NK-92 treated with Interleukin-12 subunit alpha and Interleukin-12 subunit beta, amount 100 ng/mL, for 24 hours (cell line): ENCODE results near the gene SLC6A6.
"Not testable (repeated sequence)": the region's sequence is repeated elsewhere in the genome, so short reads cannot be mapped to it uniquely, and the experiment has no call there.

Source experiments
- DNase-seq: peaks from one replicate; lab custom pipeline; 2025; lab: John Stamatoyannopoulos, UW

SLC6A6 gene

DNA sequence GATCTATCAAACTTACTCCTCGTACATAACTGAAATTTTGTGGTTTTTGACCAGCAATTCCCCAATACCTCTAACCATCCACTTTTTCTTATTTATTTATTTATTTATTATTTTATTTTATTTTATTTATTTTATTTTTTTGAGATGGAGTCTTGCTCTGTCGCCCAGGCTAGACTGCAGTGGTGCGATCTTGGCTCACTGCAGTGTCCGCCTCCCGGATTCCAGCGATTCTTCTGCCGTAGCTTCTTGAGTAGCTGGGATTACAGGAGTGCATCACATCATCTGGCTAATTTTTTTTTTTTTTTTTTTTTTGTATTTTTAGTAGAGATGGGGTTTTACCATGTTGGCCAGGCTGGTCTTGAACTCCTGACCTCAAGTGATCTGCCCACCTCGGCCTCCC is 35.3 kb downstream of the SLC6A6 start:
- DNase-seq = not testable (repeated sequence)

DNA sequence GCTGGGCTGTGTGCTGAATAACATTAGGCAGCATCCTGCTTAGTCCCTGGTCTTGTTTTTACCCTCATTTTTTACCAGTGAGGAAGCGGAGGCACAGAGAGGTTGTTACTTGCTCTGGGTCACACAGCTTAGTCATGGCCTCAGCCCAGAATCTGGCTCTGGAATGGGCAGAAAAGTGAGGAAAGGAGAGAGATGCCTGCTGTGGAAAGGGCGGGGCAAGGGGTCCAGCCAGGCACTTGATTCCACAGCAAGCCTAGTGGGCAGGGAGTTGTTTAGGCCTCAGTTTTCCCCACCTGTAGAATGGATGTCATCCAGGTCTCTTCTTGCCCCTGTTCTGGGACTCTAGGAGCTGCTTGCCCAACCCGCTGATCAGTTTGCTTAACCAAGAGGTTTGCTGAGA is 35.9 kb downstream of the SLC6A6 start:
- DNase-seq = no peak

DNA sequence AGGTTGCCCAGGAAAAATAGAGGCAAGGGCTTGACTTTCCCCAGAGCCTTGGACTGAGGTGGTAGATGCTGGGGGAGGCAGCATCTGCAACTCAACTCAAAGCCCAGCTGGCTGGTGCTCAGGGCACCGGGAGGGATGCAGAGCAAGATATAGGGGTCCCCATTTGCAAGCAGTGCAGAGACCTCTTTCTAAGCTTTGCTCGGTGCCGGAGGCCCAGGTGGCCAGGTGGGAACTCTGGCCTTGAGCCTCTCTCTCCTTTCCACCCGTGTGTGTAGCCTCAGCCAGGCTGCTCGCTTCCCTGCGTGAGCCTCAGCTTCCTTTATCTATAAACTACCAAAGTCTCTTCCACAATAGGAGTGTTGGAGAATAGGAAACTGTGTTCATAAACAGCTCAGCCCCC is 36.5 kb downstream of the SLC6A6 start:
- no peak for DNase-seq

DNA sequence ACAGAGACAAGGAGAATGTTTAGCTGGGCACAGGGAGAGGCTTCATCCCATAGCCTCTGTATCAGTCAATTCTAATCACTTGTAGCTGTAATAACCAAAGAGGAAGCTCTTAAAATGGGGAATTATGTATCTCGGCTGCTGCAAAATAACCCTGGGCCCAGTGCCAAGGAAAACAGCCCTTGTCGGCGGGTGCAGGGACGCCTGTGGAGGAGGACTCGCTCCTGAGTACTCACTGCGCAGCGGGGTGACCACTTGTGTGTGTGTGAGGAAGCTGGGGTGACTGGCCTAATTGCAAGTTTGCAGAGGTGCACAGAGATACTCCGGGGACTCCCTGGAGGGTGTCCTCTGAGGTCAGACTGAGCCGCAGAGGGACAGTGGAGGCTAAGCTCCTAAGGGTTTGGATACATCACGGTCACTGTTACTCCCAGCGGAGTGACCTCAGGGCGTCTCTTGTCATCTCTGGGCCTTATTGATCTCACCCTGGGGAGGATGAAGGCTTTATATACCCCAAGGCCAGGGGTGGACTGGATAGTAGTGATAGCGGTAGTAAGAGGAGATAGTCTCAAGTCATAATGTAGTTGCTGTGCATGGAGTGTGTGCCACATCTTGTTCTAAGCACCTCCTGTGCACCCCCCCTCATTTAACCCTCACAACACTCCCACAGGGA is 37.2 kb downstream of the SLC6A6 start:
- DNase-seq = no peak

DNA sequence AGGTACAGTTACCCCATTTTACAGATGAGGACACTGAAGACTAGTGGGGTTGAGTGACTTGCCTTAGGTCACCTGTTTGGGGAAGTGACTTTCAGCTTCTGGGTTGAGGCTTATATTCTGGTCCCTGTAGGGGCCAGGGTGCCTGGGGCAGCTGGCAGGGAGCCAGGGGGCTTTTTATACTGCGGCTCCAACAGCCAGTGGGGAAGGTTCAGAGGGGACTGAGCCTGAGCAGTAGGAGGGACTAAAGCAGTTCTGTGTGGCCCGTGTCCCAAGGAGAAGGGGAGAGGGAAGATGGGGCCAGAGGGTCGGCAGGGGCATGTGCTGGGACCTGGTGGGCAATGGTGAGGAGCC is 37.7 kb downstream of the SLC6A6 start:
- no peak for DNase-seq

DNA sequence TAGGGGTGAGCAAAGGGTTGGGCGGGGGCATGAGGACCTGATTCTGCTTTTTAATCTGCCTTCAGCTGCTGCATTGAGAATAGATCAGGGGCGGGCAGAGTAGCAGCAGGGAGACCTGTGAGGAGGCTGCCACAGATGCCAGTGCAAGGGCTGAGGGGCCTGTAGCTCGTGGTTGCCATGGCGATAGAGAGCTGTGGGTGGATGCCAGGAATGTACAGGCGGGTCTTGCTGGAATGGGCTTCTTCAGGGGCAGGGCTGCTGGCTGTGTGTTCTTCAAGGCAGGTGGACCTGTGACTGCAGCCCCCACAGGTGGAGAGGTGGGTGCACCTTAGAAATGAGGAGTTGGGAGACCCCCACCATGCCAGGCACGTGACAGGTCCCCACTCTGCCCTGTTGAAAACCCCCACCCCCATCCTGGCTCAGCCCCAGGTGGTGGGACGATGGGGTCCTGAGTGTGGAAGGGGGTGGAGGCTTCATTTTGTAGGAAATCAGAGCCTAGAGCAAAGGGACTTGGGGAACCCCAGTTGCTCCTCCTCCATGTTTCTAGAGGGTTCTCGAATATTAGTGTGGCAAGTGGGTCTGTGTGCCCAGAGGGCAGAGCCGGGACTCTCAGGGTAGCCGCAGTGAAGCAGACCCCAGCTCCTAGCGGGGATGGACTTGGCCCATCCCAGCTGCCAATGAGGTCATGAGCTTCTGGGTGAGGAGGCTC is 38.3 kb downstream of the SLC6A6 start:
- no peak for DNase-seq

DNA sequence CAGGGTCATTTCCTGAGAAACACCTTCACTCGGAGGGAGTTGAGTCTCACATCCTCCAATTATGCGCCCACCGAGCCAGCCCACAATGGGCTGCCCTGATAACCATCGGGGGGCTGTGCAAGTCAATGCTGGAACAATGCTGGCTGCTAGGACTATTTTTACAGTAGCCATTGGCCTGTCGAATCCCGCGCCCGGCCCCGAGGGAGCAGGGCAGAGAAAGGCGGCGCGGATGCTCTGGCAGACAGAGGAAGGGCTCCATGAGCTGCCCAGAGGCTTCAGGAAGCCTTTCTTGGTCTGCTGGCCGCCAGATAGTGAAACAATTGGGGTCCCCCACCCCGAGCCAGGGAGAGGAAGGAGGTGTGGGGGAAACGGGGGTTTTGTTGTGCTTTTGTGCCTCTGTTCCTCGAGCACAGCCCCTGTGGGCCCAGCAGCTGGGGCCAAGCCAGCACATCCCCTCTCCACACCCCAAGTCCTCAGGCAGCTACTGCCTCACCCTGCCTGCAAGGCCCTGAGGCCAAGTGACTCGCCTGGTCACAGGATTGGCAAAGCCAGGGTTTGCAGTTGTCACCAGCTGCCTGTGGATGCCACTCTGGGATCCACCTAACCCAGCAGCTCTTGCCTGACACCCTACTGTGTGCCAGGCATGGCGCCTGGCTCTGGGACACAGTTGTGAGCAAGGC is 39.0 kb downstream of the SLC6A6 start:
- DNase-seq = no peak

DNA sequence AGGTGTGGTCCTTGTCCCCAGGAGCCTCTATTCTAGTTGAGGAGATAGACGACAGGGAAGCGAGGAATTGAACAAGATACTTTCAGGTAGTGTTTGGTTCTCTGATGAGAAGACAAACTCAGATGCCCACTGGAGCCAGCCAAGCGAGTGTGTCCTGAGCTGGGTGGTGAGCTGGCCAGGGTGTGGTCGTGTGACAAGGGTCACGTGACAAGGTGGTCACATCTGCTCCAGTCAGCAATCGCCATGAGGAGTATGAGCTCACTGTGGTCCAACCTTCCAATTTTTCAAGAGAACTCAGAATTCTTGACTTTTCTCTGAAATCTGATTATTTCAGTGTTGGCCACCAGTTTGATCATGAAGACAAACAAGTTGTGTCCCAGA is 39.5 kb downstream of the SLC6A6 start:
- no peak for DNase-seq

DNA sequence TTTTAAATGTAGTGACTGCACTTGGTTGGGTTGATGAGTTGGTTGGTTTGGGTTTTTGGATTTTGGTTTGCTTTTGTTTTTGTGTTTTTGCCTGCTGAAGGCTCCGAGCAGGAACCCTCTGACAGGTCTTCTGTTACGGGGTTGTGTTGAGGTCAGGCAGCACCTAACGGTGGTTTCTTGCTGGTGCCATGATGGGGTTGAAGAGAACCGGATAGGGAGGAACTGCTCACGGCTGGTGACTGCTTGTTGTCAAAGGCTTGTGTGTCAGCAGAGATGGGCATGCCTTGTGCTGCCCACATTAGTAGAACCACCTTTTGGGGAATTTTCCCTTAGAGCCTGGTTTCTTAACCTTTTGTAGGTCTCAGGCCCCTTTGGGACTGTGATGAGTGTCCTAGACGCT is 42.0 kb downstream of the SLC6A6 start:
- no peak for DNase-seq

DNA sequence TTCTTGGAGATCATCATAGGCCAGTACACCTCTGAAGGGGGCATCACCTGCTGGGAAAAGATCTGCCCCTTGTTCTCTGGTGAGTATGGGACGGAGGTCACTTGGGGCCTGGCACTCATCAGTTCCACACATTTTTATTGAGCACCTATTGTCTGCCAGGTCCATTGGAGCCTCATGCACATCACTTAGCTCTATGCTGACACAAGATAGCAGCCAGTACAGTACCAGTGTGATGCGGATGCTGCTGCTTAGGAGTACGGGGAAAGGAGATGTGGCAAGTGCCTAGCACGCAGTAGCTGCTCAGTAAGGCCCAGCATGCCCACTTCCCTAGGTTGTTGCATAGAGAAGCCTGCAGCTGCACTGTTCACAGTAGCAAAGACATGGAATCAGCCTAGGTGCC is 43.4 kb downstream of the SLC6A6 start:
- no peak for DNase-seq

DNA sequence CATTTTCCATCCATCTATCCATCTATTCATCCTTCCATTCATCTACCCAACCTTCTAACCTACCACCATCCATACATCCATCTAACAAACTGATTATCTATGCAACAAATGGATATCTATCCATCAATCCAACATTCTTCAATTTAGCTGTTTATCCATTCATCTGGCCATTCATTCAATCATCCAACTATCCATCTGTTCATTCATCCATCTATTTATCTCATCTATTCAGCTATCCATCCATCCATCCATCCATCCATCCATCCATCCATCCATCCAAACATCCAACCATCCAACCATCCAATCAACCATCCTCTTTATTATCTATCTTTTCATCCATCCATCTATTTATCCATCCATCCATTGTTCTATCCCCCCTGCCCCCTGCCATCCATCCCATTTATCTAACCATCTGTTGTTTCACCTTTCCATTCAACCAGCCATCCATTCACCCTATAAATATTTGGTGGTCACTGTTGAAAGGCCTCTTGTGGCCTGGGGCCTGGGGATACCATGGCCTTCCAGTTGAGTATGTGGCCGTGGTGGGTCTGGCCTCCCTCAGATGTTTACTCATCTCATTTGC is 44.7 kb downstream of the SLC6A6 start:
- DNase-seq = no peak

DNA sequence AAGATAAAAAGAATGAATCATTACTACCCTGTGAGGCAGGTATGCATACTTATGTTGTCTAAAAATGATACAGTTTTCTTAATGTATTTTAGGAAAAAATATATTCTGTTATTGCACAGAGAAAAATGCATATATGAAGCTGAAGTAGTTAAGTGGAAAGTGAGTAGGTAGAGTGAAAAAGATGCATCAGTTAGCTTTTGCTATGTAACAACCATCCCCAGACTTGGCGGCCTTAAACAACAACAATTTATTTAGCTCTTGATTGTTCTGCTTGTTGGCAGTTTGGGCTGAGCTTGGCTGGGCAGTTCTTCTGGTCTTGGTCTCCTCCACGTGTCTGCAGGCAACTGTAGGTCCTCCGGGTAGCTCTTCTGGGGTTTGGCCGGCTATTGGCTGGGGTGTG is 45.7 kb downstream of the SLC6A6 start:
- DNase-seq = no peak

DNA sequence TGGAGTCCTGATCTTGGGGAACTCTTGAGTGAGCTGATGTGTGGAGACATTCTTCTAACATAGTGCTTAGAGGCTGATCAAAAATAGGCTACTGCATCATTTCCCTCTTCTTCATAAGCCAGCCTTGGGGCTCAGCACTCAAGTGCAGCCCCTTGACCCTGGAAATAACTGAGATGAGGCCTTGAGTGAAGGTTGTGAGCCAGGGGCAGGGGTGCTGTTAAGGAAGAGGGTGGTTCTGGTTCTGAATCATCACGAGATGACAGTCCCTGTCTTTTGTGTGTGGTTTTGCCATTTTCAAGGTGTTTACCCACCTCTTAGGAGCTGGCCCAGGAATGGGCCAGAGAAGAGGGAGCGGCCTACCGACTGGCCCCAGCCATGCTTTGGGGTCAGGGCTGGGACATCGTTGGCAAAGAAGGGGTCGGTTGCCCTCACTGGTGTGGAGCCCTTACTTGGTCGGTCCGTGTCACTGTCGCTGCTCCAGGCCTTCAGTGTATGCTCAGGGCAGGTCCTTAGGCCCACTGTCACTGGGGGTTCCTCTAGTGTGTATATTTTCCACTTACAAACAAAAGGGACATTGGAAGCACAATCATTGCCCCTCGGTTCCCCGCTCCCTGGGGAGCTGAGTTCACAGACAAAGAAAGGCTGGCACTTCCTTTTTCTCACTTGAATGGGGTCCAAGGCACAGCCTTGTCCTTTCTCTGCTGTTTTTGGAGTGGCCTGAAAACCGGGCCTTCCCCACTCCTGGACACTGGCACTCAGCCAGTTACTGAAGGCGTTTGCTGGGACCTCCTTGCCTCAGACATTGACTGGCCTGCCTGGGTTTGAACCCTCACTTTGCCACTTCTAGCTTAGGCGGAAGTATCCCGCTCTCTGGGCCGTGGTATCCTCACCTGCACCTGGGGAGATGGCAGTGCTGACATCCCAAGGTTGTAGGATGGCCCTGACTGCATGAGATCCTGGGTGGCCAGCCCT is 46.6 kb downstream of the SLC6A6 start:
- no peak for DNase-seq

DNA sequence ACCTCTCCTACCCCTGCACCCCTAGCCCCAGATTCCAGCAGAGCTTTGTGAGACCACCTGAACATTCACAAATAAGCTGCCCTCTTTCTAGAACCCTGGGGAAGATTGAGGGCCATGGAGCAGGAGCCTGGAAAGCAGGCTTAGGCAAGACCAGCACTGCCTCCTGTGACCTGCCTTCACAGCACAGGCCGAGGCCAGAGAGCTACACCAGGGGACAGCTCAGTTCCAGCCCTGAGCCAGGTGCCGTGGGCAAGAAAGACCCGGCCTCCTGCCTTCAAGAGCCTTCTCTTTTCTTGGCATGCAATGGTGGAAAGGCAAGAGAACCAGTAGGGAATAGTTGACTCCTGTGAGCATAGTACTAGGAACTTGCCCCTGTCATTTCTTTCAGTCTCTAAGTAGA is 48.1 kb downstream of the SLC6A6 start:
- DNase-seq = no peak

DNA sequence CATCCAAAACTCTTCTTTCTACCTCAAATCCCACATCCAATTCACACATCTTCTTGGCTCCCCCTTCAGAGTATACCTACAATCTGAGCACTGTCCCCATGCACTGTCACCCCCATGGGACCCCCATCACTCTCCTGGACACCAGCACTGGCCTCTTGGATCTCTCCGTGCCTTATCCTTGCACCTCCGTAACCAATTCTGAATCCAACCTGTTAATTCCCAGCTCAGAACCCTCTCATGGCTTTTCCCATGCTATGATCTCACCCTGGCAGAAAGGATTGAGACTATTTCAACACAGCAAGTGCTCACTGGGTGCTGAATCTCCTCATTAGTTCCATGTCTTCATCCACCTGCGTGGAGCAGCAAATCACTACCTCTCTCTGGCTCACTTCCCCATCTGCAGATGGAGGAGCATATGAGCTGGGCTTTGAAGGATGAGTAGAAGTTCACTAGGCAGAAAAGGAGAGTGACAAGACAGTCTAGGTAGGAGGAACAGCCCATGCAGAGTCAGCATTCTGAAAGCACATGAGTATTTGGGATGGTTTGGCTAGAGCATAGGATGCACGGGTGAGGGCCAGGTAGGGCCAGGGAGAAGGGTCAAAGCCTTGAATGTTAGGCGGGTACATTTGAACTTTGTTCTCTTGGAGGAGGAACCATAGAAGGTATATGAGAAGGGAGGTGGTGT is 48.7 kb downstream of the SLC6A6 start:
- DNase-seq = no peak

DNA sequence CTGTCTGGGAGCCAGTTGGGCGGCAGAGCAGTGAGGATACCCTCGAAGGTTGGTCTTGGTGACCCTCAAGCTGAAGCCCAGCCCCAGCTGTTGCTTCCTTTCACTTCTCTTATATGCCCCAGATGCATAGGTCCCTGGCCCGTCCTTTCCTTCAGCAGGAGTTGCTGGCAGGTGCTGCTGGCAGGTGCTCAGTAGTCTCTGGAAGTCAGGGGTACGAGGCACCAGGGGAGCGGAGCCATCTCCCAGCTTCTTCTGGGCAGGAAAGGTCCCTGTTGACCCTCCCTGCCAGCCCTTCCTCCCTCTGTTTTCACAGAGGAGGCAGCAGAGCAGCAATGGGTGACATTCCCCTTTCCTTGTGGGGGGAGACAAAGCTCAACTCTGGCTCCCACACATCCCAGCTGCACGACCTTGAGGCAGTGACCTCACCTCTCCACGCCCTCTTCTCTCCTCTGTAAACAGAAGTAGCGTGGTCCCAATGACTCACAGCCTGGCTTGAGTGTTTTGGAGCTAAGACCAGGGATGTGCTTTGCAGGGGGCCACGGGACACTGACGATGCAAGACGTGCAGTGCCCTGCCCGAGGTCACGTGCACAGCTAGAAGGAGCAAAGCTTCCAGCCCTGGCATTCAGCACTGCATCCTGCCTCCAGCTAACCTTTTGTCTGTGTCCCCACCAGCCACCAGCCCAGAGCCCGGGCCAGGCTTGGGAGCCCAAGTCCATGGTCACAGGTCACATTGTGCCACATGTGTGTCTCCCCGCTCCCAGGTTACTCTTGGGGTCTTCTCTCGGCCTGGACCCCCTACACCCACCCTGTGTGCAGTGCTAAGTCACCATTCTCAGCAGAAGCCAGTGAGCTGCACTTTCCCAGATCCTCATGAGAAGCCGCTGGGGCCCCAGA is 49.7 kb downstream of the SLC6A6 start:
- DNase-seq = no peak

DNA sequence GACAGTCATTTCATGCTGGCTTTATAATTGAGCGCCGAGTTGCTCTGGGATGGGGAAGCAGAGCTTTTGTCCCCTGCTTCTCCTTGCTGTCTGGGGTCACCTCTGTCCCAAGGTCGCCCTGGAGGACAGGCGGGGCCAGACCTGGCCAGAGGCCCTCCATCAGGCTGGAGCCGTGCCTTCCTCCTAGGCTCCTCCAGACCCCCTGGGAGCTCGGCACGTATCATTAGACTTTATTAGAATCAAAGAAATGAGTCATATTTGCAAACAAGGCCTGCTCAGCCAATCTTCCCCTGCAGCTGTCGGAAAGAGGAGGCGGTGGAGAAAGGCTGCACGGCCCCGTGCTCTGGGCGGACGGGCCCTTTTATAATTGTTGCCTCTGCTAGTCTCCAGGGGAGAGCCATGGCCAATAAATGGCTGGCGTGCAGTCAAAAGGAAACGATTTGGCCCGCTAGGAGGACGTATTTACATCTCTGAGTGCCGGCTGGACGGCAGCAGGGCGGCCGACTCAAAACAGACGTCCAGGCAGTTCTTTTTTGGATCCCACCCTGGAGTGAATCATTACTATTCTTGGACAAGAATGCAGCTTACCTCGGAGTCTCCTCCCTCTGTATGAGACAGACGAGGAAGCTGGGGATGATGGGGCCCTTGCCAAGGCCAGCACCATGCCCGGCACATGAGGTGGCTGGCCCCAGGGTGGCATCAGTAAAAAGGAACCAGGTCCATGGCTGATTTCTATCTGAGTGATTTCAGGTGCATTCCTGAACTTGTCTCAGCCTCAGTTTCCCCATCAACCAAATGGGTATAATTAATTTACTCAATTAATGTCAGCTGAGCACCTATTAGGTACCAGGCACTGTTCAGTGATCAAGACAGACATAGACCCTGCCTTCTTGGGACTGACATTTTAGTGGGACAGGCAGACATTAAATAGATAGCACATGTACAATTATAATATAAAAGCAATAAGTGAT is 50.6 kb downstream of the SLC6A6 start:
- DNase-seq = no peak

DNA sequence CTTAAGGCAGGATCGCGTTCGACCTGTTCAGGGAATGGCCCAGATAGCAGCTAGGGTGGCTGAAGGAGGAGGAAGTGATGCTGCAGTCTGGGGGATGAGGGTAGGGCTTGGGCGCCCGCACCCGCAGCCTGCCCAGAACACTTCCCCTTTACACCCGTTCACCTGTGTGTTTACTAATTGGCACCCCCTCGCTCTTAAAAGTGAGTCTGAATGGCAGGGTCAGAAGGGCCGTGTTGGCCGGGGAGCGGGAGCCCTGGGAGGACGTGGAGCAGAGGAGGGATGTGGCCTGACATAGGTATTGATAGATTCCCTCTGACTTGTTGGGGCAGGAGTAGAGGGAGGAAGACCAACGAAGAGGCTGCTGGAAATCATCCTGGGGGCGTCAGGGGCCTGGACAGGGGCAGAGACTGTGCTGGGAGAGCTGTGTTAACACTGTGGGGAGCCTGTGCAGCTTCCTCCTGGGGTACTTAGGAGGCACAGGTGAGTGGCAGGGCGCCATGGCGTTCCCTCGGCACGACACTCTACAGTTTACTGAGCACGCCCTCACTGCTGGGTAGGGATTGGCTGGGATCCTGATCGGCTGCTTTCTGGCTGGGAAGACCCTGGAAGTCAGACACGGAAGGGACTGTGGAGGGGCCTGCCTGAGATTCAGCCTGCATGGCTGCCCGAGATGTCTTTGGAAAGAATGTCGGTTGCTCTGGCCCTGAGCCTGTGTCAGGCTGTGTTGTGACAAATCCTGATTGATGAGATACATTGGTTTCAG is 51.7 kb downstream of the SLC6A6 start:
- no peak for DNase-seq
